HS-27A (cell line): ENCODE measurements around the gene ACTG1.

Source experiments
- DNase-seq: peaks from one replicate; pipeline ENCODE4 v3.0.0-alpha.2; 2012; ENCODE audit warnings: low read depth, missing footprints

The ACTG1 gene

DNA sequence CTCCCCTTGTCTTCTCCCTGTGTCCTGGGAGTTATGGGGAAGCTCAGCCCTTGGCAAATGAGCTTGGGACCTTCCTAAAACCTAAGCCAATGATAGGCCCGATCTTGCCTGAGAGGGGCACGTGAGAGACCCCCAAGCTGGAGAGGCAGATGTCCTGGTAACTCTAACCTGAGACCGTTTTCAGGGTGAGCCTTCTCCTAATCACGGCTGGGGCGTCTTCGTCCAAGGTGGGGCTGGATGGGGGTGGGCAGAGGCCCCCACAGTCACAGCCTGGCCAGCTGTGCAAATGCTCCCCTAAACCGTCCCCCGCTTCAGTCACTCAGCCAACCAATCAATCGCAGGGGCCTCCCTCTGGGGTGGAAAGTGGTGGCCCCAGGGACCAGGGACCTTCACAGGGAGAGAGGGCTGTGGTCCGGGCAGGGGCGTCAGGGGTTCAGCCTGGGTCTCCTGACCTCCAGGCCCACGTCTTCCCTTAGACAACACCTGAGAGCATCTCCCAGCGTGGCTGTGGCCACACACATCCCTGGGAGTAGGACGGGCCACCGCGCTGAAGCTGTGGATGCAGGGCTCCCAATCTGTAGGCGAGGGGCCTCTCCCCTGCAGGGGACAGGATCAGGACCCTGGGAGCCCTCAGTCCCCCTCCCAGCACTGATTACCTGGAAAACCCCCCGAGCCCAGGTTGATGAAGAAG is 30.6 kb downstream of the ACTG1 start:
- no peak for DNase-seq

DNA sequence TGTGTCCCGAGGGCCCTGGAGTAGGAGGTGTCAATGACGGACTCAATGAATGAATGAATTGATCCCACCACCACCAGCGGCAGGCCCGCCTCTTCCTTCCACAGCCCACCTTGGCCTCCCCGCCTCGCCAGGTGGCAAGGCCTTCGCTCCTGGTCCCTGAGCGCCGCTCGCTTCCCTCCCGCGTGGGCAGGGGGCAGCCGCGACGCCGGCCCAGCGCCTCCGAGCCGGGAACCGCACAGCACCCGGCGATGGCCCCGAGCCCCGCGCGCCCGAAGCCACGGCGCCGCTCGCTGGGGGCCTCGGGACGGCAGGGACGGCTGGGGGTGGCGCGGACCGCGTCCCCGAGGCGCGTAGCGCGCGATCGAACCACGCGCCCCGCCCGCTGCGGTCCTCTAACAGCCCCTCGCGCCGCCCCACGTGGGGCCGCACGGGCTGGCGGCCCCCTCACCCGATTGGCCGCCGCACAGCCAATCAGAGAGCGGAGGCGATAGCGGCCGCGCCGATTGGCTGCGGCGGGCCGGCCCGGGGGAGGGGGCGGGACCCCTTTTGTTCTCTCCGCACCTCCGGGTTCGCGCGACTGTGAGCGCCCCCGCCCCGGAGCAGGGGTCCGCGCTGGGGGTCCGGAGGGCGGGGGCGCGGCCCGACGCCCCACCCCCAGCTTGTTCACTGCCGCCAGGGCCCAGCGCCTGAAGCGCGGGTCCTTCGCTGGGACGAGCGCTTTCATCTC is 31.4 kb downstream of the ACTG1 start:
- DNase-seq, result no peak

DNA sequence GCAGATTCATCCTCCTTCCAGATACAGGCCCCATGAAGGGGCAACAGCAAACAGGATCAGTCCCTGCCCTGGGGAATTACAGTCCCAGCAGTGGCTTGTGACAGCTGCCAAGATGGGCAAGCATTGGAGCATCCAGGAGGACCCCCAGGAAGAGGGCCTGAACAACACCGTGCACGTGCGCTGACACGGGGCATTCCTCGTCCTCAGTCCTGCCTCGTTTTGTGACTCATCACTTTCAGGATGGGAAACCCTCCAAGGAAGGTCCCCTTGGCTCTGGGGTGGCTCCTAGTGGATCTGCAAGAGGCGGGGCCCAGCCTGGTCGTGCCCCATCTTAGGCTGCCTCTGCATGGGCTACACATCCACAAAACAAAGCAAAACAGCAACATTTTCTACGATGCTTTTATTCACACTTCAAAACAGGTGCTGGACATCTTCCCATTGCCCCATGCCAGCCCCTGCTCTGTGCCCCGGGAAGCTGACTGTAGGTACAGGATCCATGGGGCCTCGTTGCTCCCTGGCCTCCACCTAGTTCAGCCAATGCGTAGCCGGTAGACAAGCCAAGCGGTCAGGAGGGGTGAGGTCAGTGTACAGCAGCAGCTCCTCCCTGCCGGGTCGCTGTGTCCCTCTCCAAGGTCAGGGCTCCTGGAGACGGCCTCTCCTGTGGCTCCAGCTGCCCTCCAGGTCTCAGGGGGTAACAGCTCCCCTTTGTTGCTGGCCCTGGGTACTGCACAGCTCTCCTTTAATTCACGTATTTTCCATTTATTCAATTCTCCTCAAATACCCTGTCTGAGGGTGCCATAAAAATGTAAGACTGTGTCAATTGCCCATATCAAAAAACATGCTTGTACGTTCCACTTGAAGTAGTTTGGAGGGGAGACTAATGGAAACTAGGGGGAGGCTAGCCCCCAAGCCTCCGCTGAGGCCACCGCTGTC is 32.2 kb downstream of the ACTG1 start:
- DNase-seq, result no peak

DNA sequence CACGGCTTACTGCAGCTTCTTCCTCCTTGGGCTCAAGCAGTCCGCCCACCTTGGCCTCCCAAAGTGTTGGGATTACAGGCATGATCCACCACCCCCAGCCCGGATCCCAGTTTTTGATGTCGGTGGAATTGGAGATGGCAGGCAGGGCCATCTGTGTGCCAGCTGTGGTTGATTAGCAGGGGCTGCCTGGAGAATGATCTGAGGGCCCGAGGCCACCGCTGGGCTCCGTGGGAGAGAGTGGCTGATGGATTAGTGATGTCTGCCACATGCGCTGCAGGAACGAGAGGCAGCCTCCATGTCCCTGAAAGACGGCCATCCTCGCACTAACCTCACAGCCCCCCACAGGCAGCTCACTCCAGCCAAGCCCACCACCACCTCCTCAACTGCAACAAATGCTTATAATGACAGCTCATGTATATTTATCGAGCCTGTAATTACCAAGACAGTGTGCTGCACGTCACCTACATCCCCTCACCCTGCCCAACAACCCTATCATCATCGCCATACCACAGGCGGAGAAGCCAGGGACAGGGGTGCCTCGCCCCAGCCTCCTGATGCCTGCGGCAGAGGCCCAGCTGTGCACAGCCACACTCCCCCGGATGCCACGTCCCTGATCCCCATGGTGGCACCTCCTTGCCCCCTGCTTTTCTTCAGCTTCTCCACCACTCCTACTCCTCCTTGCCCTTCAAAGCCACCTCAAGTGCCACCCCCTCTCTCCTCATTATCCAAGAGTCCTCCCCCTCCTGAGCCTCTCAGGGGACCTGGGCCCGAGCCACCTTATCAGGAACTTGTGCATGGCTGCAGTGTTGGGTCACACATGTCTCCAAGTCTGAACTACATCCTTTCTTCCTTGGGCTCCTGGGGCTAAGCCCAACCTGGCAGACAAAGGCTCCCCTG is 33.2 kb downstream of the ACTG1 start:
- DNase-seq, result no peak

DNA sequence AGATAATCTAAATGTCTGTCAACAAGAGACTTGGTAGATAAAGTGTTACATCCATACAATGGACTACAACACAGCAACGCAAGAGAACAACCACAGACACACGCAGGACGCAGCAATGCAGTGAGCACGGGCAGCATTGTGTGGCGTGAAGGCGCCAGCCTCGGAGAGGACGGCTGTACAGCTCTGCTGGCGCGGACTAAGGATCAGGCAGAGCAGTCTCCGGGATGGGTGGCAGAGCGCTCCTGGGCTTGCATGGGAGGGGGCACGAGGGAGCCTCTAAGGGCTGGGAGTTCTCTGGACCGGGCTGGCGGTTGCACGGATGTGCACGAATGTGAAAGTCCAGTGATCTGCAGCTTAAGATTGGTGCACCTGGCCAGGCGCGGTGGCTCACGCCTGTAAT is 34.5 kb downstream of the ACTG1 start:
- no peak for DNase-seq

DNA sequence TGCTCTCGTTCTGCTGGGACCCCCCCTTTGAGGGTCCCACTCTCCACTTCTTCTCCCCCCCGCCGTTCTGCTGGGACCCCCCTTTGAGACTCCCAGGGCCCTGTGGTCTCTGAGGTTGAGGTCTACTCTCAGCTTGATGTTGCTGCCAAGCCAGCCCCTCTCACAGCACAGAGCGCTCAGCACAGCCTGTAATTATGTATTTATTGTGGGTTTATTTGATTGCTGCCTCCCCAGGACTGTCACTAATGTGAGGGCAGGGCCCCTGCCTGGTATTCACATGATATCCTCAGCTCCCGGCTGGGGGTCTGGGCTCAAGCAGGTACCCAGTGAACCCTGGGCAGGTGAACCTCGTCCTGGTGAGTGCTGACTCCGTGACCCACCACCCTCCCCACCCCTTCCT is 35.4 kb downstream of the ACTG1 start:
- no peak for DNase-seq

DNA sequence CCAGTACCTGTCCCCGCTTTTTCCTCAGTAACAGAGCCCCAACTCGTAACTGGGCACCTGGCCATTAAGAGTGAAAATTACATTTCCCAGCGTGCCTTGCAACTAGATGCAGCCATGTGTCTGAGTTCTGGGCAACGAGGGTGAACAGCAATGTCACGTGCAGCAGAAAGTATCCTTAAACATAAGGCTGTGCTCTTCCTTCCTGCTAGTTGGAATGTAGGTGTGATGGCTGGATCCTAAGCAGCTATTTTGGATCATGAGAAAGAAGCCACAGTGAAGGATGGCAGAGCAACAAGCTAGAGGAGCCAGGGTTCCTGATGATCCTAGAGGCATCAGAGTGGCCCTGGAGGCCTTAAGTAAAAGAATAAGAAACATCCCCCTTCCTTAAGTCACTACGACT is 36.0 kb downstream of the ACTG1 start:
- no peak for DNase-seq

DNA sequence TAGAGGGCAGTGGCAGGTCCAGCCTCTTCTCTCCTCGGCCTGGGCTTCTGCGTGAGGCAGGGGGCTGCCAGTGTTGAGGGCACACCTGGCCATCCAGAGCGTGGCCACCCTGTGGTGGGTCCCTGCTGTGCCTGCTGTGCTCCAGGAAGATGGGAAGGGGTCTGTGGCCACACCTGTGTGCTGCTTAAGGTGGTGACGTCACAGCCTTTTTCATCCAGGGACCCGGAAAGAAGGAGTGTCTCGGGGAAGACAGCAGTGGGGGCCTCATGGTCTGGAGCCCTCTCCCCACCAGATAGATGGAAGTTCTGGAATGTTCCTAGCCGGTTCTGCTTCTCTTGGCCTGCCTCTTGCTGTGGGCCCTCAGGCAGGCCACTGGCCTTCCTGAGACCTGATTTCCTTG is 36.5 kb downstream of the ACTG1 start:
- no peak for DNase-seq

DNA sequence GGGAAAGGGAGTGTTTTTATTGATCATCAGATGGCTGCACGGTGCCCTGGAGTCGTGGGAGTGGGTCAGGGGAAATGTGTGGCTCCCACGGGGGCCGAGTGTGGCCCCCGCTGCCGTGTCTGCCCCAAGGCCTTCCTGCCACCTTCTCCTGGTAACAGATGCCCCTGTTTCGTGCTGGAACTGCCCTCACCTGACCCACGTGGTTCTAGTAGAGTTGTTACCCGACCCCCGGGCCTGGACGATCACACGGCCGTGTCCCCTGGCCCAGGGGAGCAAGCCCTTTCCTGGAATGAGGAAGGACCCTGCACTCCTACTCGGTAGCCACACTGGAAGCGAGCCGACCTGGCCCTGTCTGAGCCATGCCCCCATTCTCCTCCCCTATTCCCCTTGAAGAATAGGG is 37.6 kb downstream of the ACTG1 start:
- DNase-seq, result no peak

DNA sequence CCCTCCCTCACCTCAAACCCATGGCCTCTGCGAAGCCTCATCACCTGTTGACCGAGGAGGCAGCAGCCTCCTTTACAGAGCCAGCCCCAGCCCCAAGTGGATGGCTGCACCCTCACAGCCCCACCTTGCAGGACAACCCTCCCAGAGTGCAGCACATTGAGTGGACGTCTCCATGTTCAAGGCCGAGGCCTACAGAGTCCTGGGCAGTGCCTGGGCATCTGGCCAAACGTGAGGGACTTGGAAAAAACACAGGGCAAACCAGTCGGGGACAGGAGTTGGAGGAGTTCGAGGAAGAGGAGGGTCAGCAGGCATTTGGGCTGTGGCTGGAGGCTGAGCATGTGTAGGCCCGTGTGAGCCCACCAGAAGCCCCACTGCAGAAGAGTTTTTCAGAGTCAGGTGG is 39.6 kb downstream of the ACTG1 start:
- DNase-seq, result no peak

DNA sequence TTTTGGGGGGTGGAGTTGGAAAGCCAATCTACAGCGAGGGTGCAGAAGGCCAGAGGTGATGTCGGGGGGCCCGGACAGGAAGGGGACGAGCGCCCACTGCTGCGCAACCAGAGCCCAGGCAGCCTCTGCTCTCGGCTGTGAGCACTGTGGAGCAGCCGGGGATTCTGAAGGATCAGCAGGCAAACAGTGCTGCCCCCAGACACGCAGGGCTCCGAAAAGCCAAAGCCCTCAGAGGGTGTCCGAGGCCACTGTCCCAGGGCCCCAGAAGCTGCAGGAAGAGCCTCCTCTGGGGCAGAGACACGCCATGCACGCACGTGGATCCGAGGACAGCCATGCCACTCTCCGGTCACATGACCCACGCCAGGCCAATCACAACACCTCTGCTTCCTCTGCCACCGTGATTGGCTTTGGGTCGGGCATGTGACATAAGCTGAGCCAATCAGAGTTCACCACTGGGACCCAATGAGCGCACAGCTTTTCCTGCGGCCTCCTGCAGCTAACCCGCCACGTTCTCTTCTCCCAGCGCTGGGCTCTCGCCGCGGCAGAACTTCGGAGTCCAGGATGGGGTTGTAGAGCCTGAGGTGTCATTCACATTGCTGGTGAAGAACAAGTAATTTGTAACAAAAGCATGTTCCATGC is 40.7 kb downstream of the ACTG1 start:
- DNase-seq, result peak; percentile 88

DNA sequence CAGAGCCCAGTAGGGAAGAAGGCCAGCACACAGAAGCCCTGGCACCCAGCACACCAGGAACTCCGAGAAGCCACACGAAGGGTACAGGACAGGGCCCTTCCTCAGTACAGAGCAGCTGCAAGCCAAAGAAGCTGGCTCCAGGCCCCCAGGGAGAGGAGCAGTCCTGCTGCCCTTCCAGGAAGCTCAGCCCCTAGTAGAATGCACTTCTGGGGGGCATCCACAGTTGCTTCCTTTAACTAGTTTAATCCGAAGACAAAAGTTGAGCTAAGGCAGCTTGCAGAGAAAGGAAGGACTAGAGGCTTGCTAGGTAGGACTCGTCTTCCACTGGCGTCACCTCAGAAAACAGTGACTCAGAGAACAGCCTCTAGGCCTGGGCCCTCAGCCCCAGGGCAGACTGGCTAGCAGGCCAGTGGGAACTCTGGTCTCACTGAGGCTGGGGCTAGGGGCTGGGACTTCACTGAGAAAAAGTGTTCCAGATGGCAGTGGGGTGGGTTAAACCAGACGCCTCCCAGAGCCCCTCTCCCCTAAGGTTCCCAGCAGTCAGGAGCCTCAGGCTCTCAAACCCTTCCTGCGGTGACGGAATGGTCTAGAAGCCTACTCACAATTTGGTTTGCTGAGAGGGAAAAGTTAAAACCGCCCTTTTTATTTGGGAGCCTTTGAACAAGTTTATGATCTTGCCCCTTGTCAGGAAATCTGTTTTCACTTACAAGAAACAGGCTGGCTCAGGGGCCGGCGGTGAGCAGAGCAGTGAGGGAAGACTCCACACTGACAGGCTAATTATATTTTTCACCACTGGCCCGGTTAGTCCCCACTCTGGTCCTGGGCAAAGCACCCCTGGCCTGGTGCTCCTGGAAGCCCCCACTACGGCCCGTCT is 41.4 kb downstream of the ACTG1 start:
- no peak for DNase-seq

DNA sequence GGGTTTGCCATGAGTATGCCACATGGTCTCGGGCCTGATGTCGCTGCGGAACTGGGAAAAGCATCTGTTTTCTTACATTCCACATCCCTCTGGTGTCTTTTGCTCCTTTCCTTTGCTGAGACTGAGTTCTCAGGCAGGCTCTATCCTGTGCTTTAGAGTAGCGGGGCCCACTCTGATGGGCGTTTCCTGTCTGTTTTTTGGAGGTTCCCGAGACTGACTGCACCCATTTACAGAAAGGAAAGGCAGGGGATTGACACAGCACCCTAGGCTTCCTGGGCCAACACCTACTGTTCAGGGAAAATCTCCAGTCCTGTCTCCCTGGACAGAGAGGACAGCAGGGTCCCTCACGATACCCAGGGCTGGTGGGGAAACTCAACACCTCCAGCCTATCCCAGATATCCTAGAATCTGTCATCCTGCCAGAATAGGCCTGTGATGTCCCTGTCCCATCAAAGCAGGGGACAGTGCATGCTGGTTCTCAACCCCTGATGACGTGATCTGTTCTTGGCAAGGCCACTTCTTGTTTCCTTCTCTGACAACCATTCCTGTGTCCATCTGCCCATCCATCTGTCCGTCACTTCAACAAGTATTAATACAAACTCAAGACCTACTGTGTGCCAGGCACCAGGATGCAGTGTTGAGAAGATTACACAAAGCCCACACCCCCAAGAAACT is 42.2 kb downstream of the ACTG1 start:
- no peak for DNase-seq

DNA sequence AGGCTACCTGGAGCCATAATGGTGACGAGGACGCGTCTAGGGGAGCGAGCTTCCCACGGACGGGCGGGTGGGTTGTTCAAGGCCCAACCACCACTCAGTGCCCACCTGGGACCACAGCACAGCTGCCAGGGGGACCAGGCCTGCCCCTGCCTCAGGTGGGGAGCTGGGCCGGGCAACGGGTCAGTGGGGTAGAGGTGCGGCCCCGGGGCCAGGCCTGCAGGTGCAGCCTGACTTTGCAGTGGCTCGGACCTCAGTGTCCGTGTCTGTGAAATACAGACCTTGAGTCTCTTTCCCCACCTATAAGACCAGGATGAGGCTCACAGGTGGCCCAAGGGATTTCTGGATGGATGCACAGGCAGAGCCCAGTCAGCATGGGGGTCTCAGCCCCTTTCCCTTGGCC is 43.3 kb downstream of the ACTG1 start:
- no peak for DNase-seq

DNA sequence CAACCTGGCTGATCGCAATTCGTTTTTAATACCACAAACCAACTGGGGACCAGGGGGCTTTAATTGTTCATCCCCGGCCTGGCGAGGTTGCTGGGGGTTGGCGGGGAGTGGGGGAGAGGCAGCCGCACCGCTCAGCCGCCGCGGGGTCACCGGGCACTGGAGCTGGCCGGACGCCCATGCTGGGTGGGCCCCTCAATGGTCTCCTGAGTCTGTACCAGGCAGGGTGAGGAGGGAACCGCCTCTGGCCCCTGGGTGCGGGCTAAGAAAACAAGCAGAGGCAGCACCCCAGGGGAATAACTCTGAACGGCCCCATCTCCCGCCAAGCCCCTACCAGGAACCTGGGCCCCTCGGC is 43.9 kb downstream of the ACTG1 start:
- DNase-seq, result no peak

DNA sequence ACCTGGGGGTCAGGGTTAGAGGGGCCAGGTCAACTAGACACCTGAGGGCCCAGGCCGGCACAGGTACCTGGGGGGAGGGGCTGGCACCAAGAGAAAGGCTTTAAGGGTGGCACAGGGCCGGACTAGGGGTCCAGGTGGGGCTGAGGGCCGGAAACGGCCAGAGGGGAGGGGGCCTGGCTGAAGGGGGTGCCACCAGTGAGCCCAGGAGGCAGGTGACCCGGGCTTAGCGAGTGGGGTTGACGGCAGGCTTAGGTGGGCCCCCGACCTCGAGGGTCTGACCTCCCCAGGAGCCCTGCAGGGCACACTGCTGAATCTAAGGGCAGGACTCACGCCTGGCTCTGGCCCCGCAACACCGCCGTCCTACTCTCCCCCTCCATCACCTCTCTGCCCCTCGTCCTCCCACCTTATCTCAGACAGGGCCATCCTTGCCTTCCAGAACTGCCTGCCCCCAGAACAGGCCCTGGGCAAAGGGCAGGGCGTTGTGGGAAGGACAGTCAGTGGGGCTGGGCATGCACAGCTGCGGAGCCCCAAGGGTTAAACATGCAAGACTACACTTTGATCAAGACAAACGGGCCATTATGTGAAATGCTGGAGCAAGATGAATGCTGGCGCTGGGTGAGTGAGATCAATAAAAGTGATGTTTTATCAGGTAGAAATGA is 44.4 kb downstream of the ACTG1 start:
- DNase-seq, result no peak

DNA sequence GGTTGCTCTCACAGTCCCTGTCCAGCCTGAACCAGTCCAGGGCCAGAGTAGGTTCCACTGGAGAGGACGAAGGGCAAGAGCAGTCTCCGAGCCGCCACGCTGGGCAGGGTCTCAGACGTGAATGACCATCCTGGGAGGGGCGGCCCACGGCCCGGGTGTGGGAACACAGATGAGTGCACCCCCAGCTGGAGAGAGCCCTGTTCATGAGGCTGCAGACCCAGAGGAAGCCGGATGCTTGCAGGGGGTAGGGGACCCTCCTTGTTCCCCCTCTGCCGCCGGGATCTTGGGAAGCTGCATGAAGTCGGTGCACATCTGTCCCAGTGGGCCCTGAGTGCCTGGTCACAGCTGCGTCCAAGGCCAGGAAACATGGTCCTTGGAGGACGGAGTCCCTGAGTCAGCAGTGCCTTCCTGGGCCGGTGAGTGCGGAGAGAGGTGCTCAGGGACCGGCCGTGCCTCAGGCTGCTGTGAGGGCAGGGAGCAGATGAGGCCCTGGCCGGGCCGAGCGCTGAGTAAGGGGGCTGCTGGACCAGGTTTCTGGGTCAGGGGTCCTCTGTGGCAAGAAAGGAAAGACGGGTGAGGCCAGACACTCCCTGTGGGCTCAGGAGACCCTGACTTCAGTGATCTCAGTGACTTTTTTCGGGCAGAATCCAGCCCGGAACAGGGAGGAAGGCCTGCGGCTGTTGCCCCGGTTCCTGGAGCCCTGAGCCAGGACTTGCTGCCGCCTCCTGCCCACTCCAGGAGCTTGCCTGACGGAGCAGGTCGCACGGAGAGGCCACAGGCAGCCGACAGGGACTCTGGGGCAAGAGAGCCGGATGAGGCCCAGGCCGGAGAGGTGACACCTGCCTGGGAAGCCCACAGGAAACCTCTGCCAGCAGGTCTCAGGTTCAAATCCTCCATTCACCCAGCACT is 45.8 kb downstream of the ACTG1 start:
- DNase-seq, result no peak

DNA sequence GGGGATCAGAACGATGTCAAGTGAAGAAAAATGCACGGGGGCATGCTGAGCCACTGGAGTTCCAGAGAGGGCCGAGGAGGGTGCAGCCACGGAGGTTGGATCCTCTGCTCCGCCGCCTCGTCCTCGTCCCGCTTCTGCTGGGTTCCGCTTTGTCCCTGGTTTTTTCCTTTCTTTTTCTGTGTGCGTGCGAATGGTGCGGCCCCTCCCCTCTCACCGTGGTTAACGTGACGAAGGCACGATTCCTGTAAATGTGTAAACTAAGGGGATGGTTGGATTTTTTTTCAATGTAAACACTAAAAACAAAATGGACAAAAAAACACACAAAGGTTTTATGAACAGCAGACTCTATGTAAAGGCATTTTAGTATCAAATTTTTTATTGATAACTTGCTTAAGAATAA is 46.7 kb downstream of the ACTG1 start:
- DNase-seq, result no peak
